Right kidney (tissue), 1 donor: ENCODE results near the gene EPB41L4B.

Experiments
- DNase-seq: peaks from one replicate; pipeline ENCODE4 v3.0.0-alpha.2; 2016

The EPB41L4B gene

GRCh38 chr9:109203761-109204360 is 117.0 kb downstream of the EPB41L4B start:
- no peak for DNase-seq

- DNase-seq = no peak
Observed at GRCh38 chr9:109199676-109200075, 121.2 kb downstream of the EPB41L4B start.

GRCh38 chr9:109198736-109199382 is 122.0 kb downstream of the EPB41L4B start:
- DNase-seq = no peak

- DNase-seq = no peak
Observed at GRCh38 chr9:109193974-109194556, 126.8 kb downstream of the EPB41L4B start.

GRCh38 chr9:109192732-109193361 is 128.0 kb downstream of the EPB41L4B start:
- peak; percentile 18 for DNase-seq

GRCh38 chr9:109191746-109192145 is 129.1 kb downstream of the EPB41L4B start:
- no peak for DNase-seq

- DNase-seq = no peak
Observed at GRCh38 chr9:109190151-109190550, 130.7 kb downstream of the EPB41L4B start.

GRCh38 chr9:109186857-109187520 is 133.9 kb downstream of the EPB41L4B start:
- no peak for DNase-seq

- DNase-seq = no peak
Observed at GRCh38 chr9:109182940-109183798, 137.7 kb downstream of the EPB41L4B start.

- no peak for DNase-seq
Observed at GRCh38 chr9:109182550-109182939, 138.3 kb downstream of the EPB41L4B start.

- no peak for DNase-seq
Observed at GRCh38 chr9:109181284-109181683, 139.6 kb downstream of the EPB41L4B start.

GRCh38 chr9:109179801-109180523 is 140.9 kb downstream of the EPB41L4B start:
- DNase-seq = no peak

- DNase-seq = no peak
Observed at GRCh38 chr9:109176963-109177362, 143.9 kb downstream of the EPB41L4B start.

GRCh38 chr9:109176386-109176785 is 144.5 kb downstream of the EPB41L4B start:
- DNase-seq = no peak

GRCh38 chr9:109172935-109173334 is 147.9 kb downstream of the EPB41L4B start:
- DNase-seq = no peak

- no peak for DNase-seq
Observed at GRCh38 chr9:109171926-109172325, 148.9 kb downstream of the EPB41L4B start.

- DNase-seq = no peak
Observed at GRCh38 chr9:109168170-109168569, 152.7 kb downstream of the EPB41L4B start.

- no peak for DNase-seq
Observed at GRCh38 chr9:109167716-109168115, 153.1 kb downstream of the EPB41L4B start.

- DNase-seq = peak; percentile 31
Observed at GRCh38 chr9:109166771-109167601, 153.9 kb downstream of the EPB41L4B start, which contains the start of gene FRRS1L. Gene FRRS1L (minus strand): TSS chr9:109167249. CDS start chr9:109167138, 111 bp downstream.

GRCh38 chr9:109166171-109166770 is 154.6 kb downstream of the EPB41L4B start:
- DNase-seq = no peak
